Activated CD4-positive, alpha-beta memory T cell treated with anti-CD3 and anti-CD28 coated beads for 36 hours (primary cell): ENCODE data around the gene TADA2B. TPM values are rescaled to one million over a fixed set of nuclear protein-coding genes. Genes with fewer than 3 reads are reported as not detected.
"Not testable (repeated sequence)": the region's sequence is repeated elsewhere in the genome, so short reads cannot be mapped to it uniquely, and the experiment has no call there.

Experiments
- CTCF ChIA-PET: fragments of 350-600 bp; sonication (Branson Sonifier 250); formaldehyde crosslinking; loops from one replicate; lab custom pipeline; 2021; ENCODE audit warnings: antibody characterized with exemption, inconsistent platforms; lab: Charles Lee
- POLR2A ChIA-PET: fragments of 350-600 bp; sonication (Branson Sonifier 250); formaldehyde crosslinking; loops from one replicate; lab custom pipeline; 2021; ENCODE audit warnings: antibody characterized with exemption; lab: Charles Lee
- DNase-seq: peaks from one replicate; pipeline ENCODE4 v3.0.0-alpha.2; 2020
- H3K27ac Mint-ChIP-seq: one replicate; pipeline ENCODE4 v1.8.0; 2021; ENCODE audit warnings: mixed read lengths
- H3K27me3 Mint-ChIP-seq: one replicate; pipeline ENCODE4 v1.8.0; 2021; ENCODE audit warnings: mixed read lengths
- H3K36me3 Mint-ChIP-seq: one replicate; pipeline ENCODE4 v1.8.0; 2021; ENCODE audit warnings: mixed read lengths
- H3K4me1 Mint-ChIP-seq: one replicate; pipeline ENCODE4 v1.8.0; 2021; ENCODE audit warnings: low read depth, mixed read lengths
- H3K4me3 Mint-ChIP-seq: one replicate; pipeline ENCODE4 v1.8.0; 2021; ENCODE audit warnings: mild to moderate bottlenecking, mixed read lengths
- H3K9me3 Mint-ChIP-seq: one replicate; pipeline ENCODE4 v1.8.0; 2021; ENCODE audit warnings: mixed read lengths
- intact Hi-C: fragments of 100-400 bp; cut with micrococcal nuclease; formaldehyde crosslinking; loops from one replicate; pipeline ENCODE4 v1.15.1; 2023
- total RNA-seq, 2 experiments: library from RNA; stranded (reverse); gene quantifications; one replicate each; pipeline ENCODE4 v1.2.3, GENCODE V29; 2021

The TADA2B gene
- total RNA-seq, 2 experiments from 2014 or later: 10.8 to 11.5 TPM

GRCh38 chr4:7073526-7074390 lies 30.6 kb downstream of the TADA2B start:
- no peaks in the 10 kb centered on the region for H3K9me3 Mint-ChIP-seq
- H3K27ac Mint-ChIP-seq: no peak overlapping the region
- H3K27me3 Mint-ChIP-seq: peaks cover 2% of the 10 kb centered on the region
- H3K4me1 Mint-ChIP-seq: peaks cover 11% of the 10 kb centered on the region
- ChIA-PET POLR2A (interaction anchor here (0.6 kb wide), 1 partner anchor 415 kb away, joined by 5 read pairs; no protein-coding TSS in a partner anchor), CTCF (interaction anchor here (0.9 to 7.3 kb wide), 3 partner anchors 31 to 355 kb away, joined by 4 to 71 read pairs (median 6); partner anchors contain the start of genes BLOC1S4 and TADA2B)
- no peaks in the 10 kb centered on the region for H3K36me3 Mint-ChIP-seq
- H3K4me3 Mint-ChIP-seq: no peak overlapping the region
- DNase-seq: peak; percentile 38
- intact Hi-C loops: loop anchor here (1.0 kb wide), 1 partner anchor 29 kb away; no protein-coding TSS in a partner anchor

GRCh38 chr4:7074426-7074825 lies 31.3 kb downstream of the TADA2B start:
- Mint-ChIP-seq H3K4me3 (no peak overlapping the region), H3K27me3 (peaks cover 2% of the 10 kb centered on the region), H3K36me3 (no peaks in the 10 kb centered on the region), H3K4me1 (peaks cover 6% of the 10 kb centered on the region), H3K9me3 (no peaks in the 10 kb centered on the region), H3K27ac (no peak overlapping the region)
- intact Hi-C loops: no loop called here
- ChIA-PET CTCF (no interaction called here), POLR2A (no interaction called here)
- no peak for DNase-seq

DNA sequence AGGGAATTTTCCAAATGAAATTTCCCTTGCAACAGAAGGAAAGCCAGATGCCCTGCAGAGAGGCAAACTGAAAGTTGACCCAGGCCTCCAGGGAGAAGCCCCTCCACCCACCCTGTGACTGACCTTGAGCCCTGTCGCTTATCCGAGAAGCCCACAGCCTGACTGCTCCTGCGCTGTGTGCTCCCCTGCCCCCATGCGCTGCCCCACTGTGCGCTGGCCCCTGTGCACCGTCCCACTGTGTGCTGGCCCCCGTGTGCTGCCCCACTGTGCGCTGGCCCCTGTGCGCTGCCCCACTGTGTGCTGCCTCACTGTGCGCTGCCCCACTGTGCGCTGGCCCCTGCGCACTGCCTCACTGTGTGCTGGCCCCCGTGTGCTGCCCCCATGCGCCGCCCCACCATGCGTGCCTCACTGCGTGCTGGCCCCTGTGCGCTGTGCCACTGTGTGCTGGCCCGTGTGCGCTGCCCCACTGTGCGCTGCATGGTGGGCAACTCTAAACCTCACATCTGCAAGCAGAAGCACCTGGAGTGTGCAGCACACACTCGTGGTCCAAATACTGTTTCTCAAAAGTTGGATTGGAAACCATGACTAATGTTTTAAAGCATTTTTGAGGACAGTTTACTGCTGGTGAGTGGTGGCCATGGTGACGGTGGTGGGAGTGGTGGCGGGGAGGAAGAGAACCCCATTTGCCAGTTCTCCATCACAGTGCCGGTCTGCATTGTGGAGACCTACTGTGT lies 33.0 kb downstream of the TADA2B start:
- Mint-ChIP-seq H3K4me3 (no peak overlapping the region), H3K27ac (no peak overlapping the region), H3K9me3 (peaks cover 4% of the 10 kb centered on the region), H3K36me3 (no peaks in the 10 kb centered on the region), H3K27me3 (no peaks in the 10 kb centered on the region), H3K4me1 (no peaks in the 10 kb centered on the region)
- CTCF ChIA-PET: no interaction called here
- peak; percentile 31 for DNase-seq
- intact Hi-C loops: no loop called here
- POLR2A ChIA-PET: no interaction called here

DNA sequence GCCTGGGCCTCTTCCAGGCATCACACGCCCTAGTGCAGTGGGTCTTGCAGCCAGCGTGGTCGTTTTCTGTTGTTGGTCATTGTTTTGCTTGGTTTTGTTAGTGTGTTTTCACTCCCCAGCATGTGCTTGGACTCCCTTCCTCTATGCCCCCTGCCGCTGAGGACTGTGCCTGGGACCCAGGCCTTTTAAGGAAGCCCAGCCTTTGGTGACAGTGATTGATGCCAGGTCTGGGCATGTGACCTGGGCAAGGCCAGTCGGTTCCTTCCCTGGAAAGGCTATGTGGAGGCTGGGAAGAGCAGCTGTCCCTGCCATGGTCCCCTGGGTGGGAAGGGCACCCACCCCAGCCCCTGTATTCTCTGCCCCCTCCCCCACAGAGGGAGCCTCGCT lies 33.5 kb downstream of the TADA2B start:
- Mint-ChIP-seq H3K27ac (no peak overlapping the region), H3K9me3 (peaks cover 4% of the 10 kb centered on the region), H3K4me3 (no peak overlapping the region), H3K27me3 (no peaks in the 10 kb centered on the region), H3K36me3 (no peaks in the 10 kb centered on the region), H3K4me1 (no peaks in the 10 kb centered on the region)
- ChIA-PET CTCF (no interaction called here), POLR2A (no interaction called here)
- intact Hi-C loops: no loop called here
- no peak for DNase-seq

GRCh38 chr4:7077371-7077770 lies 34.2 kb downstream of the TADA2B start:
- intact Hi-C loops: no loop called here
- POLR2A ChIA-PET: no interaction called here

DNA sequence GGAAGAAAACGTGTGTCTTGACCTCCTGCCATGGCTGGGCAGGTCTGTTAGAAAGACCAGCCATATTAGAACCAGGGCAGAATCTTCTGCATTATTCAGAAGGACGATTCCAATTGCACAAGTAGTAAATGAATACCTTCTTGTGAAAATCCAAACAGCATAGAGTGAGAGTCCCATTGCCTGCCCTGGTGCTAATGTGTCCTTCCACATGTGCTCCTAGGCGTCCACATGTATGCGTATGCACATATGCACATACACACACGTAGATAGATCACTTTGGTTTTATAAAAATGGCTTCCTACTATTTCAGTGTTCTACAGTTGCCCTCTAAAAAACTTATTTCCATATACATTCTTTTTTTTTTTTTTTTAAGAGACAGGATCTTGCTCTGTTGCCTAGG lies 34.9 kb downstream of the TADA2B start:
- no peak overlapping the region for H3K27ac Mint-ChIP-seq
- no peaks in the 10 kb centered on the region for H3K4me1 Mint-ChIP-seq
- ChIA-PET CTCF (no interaction called here), POLR2A (no interaction called here)
- no peak overlapping the region for H3K4me3 Mint-ChIP-seq
- DNase-seq: no peak
- peaks cover 6% of the 10 kb centered on the region for H3K27me3 Mint-ChIP-seq
- intact Hi-C loops: no loop called here
- H3K36me3 Mint-ChIP-seq: no peaks in the 10 kb centered on the region
- peaks cover 4% of the 10 kb centered on the region for H3K9me3 Mint-ChIP-seq

More at GRCh38 chr4:7077371-7077770, 34.2 kb downstream of the TADA2B start:
- Mint-ChIP-seq H3K27me3 (peaks cover 2% of the 10 kb centered on the region), H3K36me3 (no peaks in the 10 kb centered on the region), H3K27ac (no peak overlapping the region), H3K9me3 (peaks cover 4% of the 10 kb centered on the region), H3K4me1 (no peaks in the 10 kb centered on the region), H3K4me3 (no peak overlapping the region)
- no peak for DNase-seq
- CTCF ChIA-PET: no interaction called here

GRCh38 chr4:7079483-7079882 lies 36.3 kb downstream of the TADA2B start:
- DNase-seq, POLR2A ChIA-PET, intact Hi-C loops, H3K9me3 Mint-ChIP-seq, H3K27ac Mint-ChIP-seq, H3K4me1 Mint-ChIP-seq, H3K36me3 Mint-ChIP-seq, H3K4me3 Mint-ChIP-seq: not testable (repeated sequence)
- H3K27me3 Mint-ChIP-seq: peaks cover 16% of the 10 kb centered on the region
- CTCF ChIA-PET: interaction anchor here (0.7 to 3.7 kb wide), 2 partner anchors 8 to 22 kb away, joined by 3 to 23 read pairs; no protein-coding TSS in a partner anchor

DNA sequence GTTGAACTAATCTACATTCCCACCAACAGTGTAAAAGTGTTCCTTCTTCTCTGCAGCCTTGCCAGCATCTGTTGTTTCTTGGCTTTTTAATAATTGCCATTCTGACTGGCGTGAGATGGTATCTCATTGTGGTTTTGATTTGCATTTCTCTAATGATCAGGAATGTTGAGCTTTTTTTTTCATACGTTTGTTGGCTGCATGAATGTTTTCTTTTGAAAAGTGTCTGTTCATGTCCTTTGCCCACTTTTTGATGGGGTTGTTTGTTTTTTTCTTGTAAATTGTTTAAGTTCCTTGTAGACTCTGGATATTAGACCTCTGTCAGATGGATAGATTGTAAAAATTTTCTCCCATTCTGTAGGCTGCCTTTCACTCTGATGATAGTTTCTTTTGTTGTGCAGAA lies 36.7 kb downstream of the TADA2B start:
- DNase-seq, H3K4me1 Mint-ChIP-seq, H3K4me3 Mint-ChIP-seq, POLR2A ChIA-PET, H3K27ac Mint-ChIP-seq, H3K9me3 Mint-ChIP-seq, intact Hi-C loops, H3K36me3 Mint-ChIP-seq: not testable (repeated sequence)
- peaks cover 18% of the 10 kb centered on the region for H3K27me3 Mint-ChIP-seq
- CTCF ChIA-PET: interaction anchor here (3.7 kb wide), 1 partner anchor 9 kb away, joined by 23 read pairs; no protein-coding TSS in a partner anchor

DNA sequence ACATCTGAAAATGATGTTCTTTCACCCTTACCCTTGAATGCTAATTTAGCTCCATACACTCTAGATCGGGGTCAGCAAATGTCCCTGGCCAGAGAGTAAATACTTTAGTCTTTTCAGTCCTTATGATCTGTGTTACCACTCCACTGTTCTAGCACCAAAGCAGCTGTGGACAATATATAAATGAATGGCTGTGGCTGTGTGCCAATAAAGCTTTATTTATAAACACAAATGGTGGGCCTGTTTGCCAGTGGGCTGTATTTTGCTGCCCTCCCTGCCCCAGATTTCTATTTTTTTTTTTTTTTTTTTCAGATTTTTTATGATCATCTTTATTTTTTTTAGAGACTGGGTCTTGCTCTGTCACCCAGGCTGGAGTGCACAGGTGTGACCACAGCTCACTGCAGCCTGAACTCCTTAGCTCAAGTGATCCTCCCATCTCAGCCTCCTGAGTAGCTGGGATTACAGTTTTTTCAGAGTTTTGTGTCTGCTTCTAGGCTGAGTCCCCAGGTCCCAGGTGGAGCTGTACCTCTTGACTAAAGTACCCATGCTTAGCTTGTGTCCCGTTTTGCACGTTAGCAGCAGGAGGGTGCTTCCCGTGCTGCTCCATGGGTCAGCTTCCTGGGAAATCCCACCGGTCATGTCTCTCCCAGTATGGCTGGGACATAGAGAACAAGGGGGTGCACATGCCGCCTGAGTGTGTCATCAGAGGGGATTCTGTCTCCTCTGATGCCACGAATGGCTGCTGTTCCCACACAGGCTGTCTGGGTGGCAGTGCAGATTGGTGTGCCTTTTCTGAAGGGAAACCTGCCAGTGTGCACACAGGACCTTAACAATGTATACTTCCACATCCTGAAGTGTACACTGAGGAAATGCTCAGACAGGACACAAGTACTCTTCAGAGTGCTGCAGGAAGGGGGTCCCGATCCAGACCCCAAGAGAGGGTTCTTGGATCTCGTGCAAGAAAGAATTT lies 40.7 kb downstream of the TADA2B start:
- H3K27ac Mint-ChIP-seq: no peak overlapping the region
- CTCF ChIA-PET: interaction anchor here (1.0 to 2.9 kb wide), 3 partner anchors 14 to 110 kb away, joined by 4 to 16 read pairs (median 15); no protein-coding TSS in a partner anchor
- POLR2A ChIA-PET: no interaction called here
- DNase-seq: no peak
- no peaks in the 10 kb centered on the region for H3K4me1 Mint-ChIP-seq
- no peak overlapping the region for H3K4me3 Mint-ChIP-seq
- no peaks in the 10 kb centered on the region for H3K36me3 Mint-ChIP-seq
- H3K27me3 Mint-ChIP-seq: peaks cover 28% of the 10 kb centered on the region
- H3K9me3 Mint-ChIP-seq: peaks cover 10% of the 10 kb centered on the region
- intact Hi-C loops: no loop called here

- H3K27ac Mint-ChIP-seq, POLR2A ChIA-PET, intact Hi-C loops, H3K4me1 Mint-ChIP-seq, DNase-seq, H3K4me3 Mint-ChIP-seq, H3K36me3 Mint-ChIP-seq: not testable (repeated sequence)
- CTCF ChIA-PET: interaction anchor here (1.0 to 2.9 kb wide), 3 partner anchors 15 to 110 kb away, joined by 4 to 16 read pairs (median 15); no protein-coding TSS in a partner anchor
- Mint-ChIP-seq H3K27me3 (peaks cover 28% of the 10 kb centered on the region), H3K9me3 (peaks cover 10% of the 10 kb centered on the region)
Observed at GRCh38 chr4:7084564-7084961, 41.4 kb downstream of the TADA2B start.

GRCh38 chr4:7086384-7086783 lies 43.2 kb downstream of the TADA2B start:
- H3K27ac Mint-ChIP-seq: no peak overlapping the region
- peaks cover 29% of the 10 kb centered on the region for H3K27me3 Mint-ChIP-seq
- POLR2A ChIA-PET: no interaction called here
- no peak overlapping the region for H3K4me3 Mint-ChIP-seq
- H3K36me3 Mint-ChIP-seq: no peaks in the 10 kb centered on the region
- intact Hi-C loops: no loop called here
- H3K9me3 Mint-ChIP-seq: peaks cover 7% of the 10 kb centered on the region
- CTCF ChIA-PET: no interaction called here
- no peaks in the 10 kb centered on the region for H3K4me1 Mint-ChIP-seq
- DNase-seq: no peak
